ENCODE measurements around the gene PLPP7.

Gene PLPP7

DNA sequence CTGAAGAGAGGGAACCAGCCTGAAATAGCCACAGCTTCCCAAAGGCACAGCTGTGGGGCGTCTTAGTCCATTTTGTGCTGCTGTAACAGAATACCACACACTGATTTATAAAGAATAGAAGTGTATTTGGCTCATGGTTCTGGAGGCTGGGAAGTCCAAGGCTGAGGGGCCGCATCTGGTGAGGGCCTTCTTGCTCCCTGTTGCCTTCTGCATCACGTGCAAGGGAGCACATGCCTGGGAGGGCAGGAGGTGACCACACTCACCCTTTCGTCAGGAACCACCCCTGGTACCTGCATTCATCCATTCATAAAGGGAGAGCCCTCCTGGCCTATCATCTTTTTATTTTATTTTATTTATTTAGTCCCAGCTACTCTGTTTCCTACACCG lies 10.4 kb downstream of the PLPP7 start:
- Histone ChIP-seq H3K9ac (ENCODE audit: low read depth, low read length) (no peak overlapping the region), H3K27me3 (ENCODE audit: insufficient read depth, low read length) (no peaks in the 10 kb centered on the region), H3K27ac (ENCODE audit: low read length) (no peak overlapping the region), H3K4me1 (ENCODE audit: insufficient read depth, low read length) (no peaks in the 10 kb centered on the region), H3K36me3 (ENCODE audit: insufficient read depth, low read depth, low read length) (no peaks in the 10 kb centered on the region), H3K4me3 (ENCODE audit: low read length) (no peak overlapping the region), H3K9me3 (ENCODE audit: insufficient read depth, low read depth, low read length) (no peaks in the 10 kb centered on the region)

DNA sequence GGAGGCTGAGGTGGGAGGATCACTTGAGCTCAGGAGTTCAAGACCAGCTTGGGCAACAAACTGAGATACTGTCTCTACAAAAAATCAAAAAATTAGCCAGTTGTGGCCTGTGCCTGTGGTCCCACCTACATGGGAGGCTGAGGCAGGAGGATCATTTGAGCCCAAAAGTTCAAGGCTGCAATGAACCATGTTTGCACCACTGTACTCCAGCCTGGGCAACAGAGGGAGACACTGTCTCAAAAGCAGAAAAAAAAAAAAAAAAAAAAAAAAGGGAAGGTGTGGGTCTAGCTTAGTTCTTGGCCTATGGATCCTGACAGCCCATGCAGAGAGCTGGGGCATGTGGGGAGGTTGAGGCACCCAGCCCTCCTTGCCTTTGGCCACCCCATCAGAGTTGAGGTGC lies 10.9 kb downstream of the PLPP7 start:
- Histone ChIP-seq H3K9me3 (ENCODE audit: insufficient read depth, low read depth, low read length) (no peaks in the 10 kb centered on the region), H3K36me3 (ENCODE audit: insufficient read depth, low read depth, low read length) (no peaks in the 10 kb centered on the region), H3K27ac (ENCODE audit: low read length) (no peak overlapping the region), H3K9ac (ENCODE audit: low read depth, low read length) (no peak overlapping the region), H3K4me1 (ENCODE audit: insufficient read depth, low read length) (no peaks in the 10 kb centered on the region), H3K27me3 (ENCODE audit: insufficient read depth, low read length) (no peaks in the 10 kb centered on the region), H3K4me3 (ENCODE audit: low read length) (no peak overlapping the region)

DNA sequence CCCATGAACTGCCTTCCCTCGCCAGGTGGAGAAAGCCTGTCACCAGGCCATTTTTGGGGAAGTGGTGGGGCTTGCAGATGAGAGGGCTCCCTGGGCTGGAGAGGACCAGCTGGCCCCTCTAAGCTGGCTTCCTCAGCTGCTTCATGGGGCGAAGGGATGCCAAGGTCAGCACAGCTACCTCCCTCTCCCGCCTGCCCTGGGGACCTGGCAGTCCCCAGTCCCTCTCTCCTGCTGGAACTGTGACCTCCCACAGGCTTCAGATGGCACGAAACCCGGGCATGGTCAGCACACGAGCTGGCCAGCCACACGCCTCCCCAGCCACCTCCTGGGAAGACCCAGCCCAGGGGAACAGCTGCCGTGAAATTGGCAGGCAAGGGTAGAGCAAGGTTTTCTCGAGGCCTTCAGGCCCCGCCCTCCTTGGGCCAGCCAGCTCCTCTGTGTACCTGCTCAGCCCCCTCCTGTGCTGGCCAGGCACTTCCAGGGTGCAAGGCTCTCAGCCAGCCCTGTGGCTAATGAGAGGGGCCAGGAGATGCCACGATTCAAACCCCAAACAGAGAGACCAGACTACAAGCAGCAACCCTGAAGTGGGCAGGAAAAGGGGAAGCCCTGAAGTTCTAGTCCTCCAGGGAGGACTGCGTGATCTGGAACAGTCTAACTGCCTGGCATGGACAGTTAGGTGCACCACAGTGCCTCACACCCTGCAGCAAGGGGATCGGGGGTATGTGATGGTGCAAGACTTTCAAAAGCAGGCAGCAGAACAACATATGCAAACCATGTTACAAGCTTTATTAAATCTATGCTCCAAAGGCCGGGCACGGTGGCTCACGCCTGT lies 12.9 kb downstream of the PLPP7 start:
- Histone ChIP-seq H3K36me3 (ENCODE audit: insufficient read depth, low read depth, low read length) (no peaks in the 10 kb centered on the region), H3K4me3 (ENCODE audit: low read length) (no peak overlapping the region), H3K9ac (ENCODE audit: low read depth, low read length) (no peak overlapping the region), H3K27ac (ENCODE audit: low read length) (no peak overlapping the region), H3K9me3 (ENCODE audit: insufficient read depth, low read depth, low read length) (no peaks in the 10 kb centered on the region), H3K4me1 (ENCODE audit: insufficient read depth, low read length) (no peaks in the 10 kb centered on the region), H3K27me3 (ENCODE audit: insufficient read depth, low read length) (no peaks in the 10 kb centered on the region)

DNA sequence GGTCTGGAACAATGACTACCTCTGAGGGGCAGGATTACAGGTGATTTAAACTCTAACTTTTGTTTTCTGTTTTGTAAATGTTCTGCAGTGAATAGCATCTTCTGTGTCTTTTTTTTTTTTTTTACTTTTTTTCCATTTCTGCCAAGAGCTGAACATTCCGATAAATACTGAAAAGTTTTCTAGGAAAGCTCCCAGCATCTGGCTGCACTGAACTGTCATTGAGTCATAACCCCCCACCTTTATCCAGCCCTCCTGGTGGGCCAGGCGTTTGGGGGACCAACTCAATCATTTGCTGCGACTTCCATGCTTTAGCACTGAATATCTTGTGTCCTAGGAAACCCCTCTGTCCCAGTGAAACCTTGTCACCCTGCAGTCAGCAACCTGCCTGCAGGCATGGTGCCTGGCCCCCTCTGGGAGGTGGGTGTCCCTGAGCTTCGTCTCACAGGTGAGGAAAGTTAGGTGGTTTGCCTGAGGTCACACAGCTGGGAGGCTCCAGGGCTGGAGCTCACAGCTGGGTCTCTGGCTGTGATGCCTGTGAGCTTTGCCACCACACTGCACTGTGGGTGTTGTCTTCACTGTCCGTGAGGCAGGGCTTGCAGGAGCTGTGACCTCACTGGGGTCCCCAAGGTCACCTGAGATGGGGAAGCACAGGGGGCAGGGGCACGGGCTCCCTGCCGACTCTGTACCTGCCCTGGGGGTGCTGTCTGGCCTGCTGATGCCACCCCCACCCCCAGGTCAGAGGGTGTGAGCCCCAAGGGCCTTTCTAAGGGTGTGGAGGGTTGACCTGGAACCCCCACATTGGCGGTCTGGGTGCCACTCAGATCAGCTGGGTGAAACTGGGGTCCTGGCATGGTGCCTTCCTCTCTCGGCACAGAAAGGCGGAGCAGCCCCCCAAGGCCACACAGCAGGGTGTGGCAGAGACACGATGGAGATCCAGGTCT lies 14.1 kb downstream of the PLPP7 start:
- Histone ChIP-seq H3K27me3 (ENCODE audit: insufficient read depth, low read length) (no peaks in the 10 kb centered on the region), H3K27ac (ENCODE audit: low read length) (no peak overlapping the region), H3K9ac (ENCODE audit: low read depth, low read length) (no peak overlapping the region), H3K4me3 (ENCODE audit: low read length) (no peak overlapping the region), H3K4me1 (ENCODE audit: insufficient read depth, low read length) (no peaks in the 10 kb centered on the region), H3K9me3 (ENCODE audit: insufficient read depth, low read depth, low read length) (no peaks in the 10 kb centered on the region), H3K36me3 (ENCODE audit: insufficient read depth, low read depth, low read length) (no peaks in the 10 kb centered on the region)

DNA sequence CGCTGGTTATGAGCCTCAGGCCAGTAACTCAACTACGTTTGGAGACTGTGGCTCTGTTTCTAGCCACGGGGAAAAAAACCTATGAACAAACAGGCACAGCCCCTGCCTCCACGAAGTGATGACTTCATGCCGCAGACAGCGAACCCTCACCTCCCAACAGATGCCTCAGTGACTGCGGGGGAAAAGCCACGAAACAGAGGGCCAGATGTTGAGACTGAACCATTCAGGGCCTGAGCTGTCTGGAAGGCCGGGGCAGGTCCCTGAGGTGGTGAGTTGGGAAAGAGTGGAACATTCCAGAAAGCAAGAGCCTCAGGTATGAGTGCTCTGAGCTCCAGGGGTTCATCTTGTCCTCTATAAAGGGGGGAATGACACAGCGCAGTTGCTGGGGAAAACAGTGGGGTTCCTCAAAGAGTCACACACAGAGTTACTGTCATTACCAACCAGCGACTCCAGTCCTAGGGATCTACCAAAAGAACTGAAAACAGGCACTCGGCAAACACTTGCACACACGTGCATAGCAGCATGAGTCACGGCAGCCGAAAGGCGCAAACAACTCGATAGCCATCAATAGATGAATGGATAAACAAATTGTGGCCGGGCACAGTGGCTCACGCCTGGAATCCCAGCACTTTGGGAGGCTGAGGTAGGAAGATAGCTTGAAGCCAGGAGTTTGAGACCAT lies 15.3 kb downstream of the PLPP7 start:
- Histone ChIP-seq H3K4me1 (ENCODE audit: insufficient read depth, low read length) (no peaks in the 10 kb centered on the region), H3K36me3 (ENCODE audit: insufficient read depth, low read depth, low read length) (no peaks in the 10 kb centered on the region), H3K9ac (ENCODE audit: low read depth, low read length) (no peak overlapping the region), H3K9me3 (ENCODE audit: insufficient read depth, low read depth, low read length) (no peaks in the 10 kb centered on the region), H3K27ac (ENCODE audit: low read length) (no peak overlapping the region), H3K27me3 (ENCODE audit: insufficient read depth, low read length) (no peaks in the 10 kb centered on the region), H3K4me3 (ENCODE audit: low read length) (no peak overlapping the region)

DNA sequence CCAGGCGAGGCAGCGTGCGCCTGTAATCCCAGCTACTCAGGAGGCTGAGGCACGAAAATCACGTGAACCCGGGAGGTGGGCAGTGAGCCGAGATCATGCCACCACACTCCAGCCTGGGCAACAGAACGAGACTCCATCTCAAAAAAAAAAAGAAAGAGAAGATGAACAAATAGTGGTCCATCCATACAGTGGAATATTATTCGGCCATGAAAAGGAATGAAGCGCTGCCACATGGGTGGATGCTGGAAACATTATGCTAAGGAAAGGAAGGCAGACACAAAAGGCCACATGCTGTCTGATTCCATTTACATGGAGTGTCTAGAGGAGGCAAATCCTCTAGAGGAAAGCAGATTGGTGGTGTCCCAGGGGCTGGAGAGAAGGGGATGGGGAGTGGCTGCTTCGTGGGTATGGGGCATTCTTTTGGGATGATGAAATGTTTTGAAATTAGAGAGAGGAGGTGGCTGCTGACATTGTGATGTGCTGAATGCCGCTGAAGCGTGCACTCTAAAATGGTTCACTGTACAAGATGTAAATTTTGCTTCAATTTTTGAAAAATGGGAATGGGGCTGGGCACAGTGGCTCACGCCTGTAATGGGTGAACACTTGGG lies 17.0 kb downstream of the PLPP7 start:
- Histone ChIP-seq H3K4me3 (ENCODE audit: low read length) (no peak overlapping the region), H3K4me1 (ENCODE audit: insufficient read depth, low read length) (no peaks in the 10 kb centered on the region), H3K9me3 (ENCODE audit: insufficient read depth, low read depth, low read length) (no peaks in the 10 kb centered on the region), H3K9ac (ENCODE audit: low read depth, low read length) (no peak overlapping the region), H3K36me3 (ENCODE audit: insufficient read depth, low read depth, low read length) (no peaks in the 10 kb centered on the region), H3K27ac (ENCODE audit: low read length) (no peak overlapping the region), H3K27me3 (ENCODE audit: insufficient read depth, low read length) (no peaks in the 10 kb centered on the region)

DNA sequence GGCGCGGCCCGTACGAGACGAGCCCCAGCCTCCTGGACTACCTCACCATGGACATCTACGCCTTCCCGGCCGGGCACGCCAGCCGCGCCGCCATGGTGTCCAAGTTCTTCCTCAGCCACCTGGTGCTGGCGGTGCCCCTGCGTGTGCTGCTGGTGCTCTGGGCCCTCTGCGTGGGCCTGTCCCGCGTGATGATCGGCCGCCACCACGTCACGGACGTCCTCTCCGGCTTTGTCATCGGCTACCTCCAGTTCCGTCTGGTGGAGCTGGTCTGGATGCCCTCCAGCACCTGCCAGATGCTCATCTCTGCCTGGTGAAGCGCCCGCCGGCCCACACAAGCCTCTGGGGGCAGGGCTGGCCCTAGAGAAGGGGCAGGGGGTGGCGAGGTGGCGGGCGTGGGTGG lies 18.5 kb downstream of the PLPP7 start:
- H3K9me3 ChIP-seq (ENCODE audit: insufficient read depth, low read depth, low read length): no peaks in the 10 kb centered on the region
- H3K27ac ChIP-seq (ENCODE audit: low read length): no peak overlapping the region
- H3K4me1 ChIP-seq (ENCODE audit: insufficient read depth, low read length): no peaks in the 10 kb centered on the region
- H3K4me3 ChIP-seq (ENCODE audit: low read length): no peak overlapping the region
- H3K36me3 ChIP-seq (ENCODE audit: insufficient read depth, low read depth, low read length): no peaks in the 10 kb centered on the region
- H3K9ac ChIP-seq (ENCODE audit: low read depth, low read length): no peak overlapping the region
- H3K27me3 ChIP-seq (ENCODE audit: insufficient read depth, low read length): no peaks in the 10 kb centered on the region

DNA sequence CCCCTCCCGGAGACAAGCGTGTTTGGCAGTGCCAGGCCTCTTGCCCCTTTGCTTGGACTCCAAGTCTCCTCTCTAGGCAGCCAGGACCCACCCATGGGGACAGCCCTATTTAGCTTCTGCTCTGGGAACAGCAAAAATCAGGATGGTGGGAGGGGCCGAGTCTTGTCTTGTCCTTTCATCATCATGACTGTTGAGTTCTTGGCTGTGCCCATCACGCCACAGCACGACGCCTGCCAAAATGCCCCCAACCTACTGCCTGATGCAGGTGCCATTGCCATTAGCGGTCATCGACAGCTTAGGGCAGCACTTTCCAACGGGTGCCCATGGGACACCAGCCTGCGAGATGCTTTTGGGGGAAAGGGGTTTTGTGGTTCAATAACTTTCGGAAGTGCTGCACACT lies 18.9 kb downstream of the PLPP7 start:
- Histone ChIP-seq H3K4me1 (ENCODE audit: insufficient read depth, low read length) (no peaks in the 10 kb centered on the region), H3K27me3 (ENCODE audit: insufficient read depth, low read length) (no peaks in the 10 kb centered on the region)

DNA sequence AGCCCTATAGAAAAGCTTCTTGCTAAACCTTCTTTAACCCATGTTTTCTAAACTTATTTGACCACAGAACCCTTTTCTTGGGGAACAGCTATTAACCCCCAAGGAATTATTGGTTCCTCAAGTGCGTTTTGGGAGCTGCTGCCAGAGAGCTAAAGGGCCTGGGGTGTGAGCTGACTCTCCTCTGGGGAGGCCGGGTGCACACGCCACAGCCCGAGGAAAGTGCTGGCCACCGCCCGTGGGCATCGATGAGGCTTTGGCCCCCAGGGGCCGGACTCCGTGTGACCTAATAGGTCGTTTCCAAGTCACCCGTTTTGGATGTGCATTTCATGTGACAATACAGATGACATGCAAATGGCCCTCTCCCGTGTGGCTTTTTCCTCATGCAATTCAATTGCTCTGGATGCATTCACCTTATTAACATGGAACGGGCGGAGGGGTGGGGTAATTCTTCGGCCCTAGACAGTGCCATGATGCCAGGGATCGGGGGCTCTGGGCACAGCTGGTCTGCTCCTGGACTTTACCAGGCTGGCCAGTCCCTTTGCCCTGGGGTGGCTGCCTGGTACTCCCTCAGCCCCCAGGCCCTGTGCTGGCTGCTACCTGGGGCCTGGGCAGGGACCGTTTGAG lies 19.5 kb downstream of the PLPP7 start:
- Histone ChIP-seq H3K27ac (ENCODE audit: low read length) (no peak overlapping the region), H3K27me3 (ENCODE audit: insufficient read depth, low read length) (no peaks in the 10 kb centered on the region), H3K9ac (ENCODE audit: low read depth, low read length) (no peak overlapping the region), H3K9me3 (ENCODE audit: insufficient read depth, low read depth, low read length) (no peaks in the 10 kb centered on the region), H3K36me3 (ENCODE audit: insufficient read depth, low read depth, low read length) (no peaks in the 10 kb centered on the region), H3K4me3 (ENCODE audit: low read length) (no peak overlapping the region), H3K4me1 (ENCODE audit: insufficient read depth, low read length) (no peaks in the 10 kb centered on the region)

More for the DNA sequence above, 18.9 kb downstream of the PLPP7 start:
- Histone ChIP-seq H3K9ac (ENCODE audit: low read depth, low read length) (no peak overlapping the region), H3K27ac (ENCODE audit: low read length) (no peak overlapping the region), H3K36me3 (ENCODE audit: insufficient read depth, low read depth, low read length) (no peaks in the 10 kb centered on the region), H3K4me3 (ENCODE audit: low read length) (no peak overlapping the region), H3K9me3 (ENCODE audit: insufficient read depth, low read depth, low read length) (no peaks in the 10 kb centered on the region)

DNA sequence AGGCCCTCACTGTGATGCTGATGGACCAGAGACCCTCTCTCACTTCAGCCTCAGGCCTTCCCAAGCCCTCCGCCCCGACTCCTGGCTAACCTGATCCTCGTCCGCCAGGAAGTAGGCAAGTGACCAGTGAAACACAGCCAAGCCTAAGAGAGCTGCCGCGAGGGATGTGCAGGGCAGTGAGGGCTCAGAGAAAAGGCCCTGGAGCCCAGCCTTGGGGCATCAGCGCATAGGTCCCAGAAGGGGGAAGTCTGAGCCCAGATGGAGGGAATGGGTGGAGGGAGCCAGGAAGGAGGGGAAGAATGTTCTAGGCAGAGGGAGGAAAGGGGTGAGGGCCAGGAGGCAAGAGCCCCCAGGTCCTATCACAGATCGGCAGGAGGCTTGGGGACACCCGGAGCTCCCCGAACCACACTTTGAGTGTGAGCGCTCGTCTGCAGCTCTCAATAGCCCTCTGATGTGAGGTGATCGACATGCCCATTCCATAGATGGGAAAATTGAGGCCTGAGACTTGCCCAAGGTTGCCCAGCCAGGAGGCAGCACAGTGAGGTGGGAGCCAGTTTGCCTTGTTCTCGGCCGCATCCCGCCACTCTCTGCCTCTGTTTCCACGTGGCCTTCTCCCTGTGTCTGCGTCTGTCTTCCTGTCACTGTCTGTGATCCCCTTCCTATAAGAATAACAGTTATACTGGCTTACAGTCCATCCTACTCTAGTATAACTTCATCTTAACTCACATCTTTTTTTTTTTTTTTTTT lies 20.2 kb downstream of the PLPP7 start:
- no peaks in the 10 kb centered on the region for H3K4me1 ChIP-seq (ENCODE audit: insufficient read depth, low read length)
- H3K36me3 ChIP-seq (ENCODE audit: insufficient read depth, low read depth, low read length): no peaks in the 10 kb centered on the region
- H3K27ac ChIP-seq (ENCODE audit: low read length): no peak overlapping the region
- no peak overlapping the region for H3K9ac ChIP-seq (ENCODE audit: low read depth, low read length)
- H3K27me3 ChIP-seq (ENCODE audit: insufficient read depth, low read length): no peaks in the 10 kb centered on the region
- no peak overlapping the region for H3K4me3 ChIP-seq (ENCODE audit: low read length)
- H3K9me3 ChIP-seq (ENCODE audit: insufficient read depth, low read depth, low read length): no peaks in the 10 kb centered on the region

Data from iPS-20b (cell line).